HUES64 (cell line): ENCODE data around the gene EPSTI1.
A peak's percentile ranks its signal among the peaks of the same experiment; 100 is the strongest.

Source experiments
- H3K27ac ChIP-seq: 2 replicates; pipeline ENCODE4 v1.7.0; 2013; ENCODE audit warnings: low read depth, low read length, inconsistent platforms
- H3K27me3 ChIP-seq: 2 replicates; pipeline ENCODE4 v1.6.1; 2013; ENCODE audit warnings: mild to moderate bottlenecking, low read length; ENCODE audit not compliant: insufficient read depth
- H3K36me3 ChIP-seq: 2 replicates; pipeline ENCODE4 v1.6.1; 2013; ENCODE audit warnings: mild to moderate bottlenecking, low read length; ENCODE audit not compliant: insufficient read depth
- H3K4me1 ChIP-seq: 2 replicates; pipeline ENCODE4 v1.6.1; 2013; ENCODE audit warnings: mild to moderate bottlenecking, low read length, moderate library complexity; ENCODE audit not compliant: insufficient read depth
- H3K4me3 ChIP-seq: 2 replicates; pipeline ENCODE4 v1.5.1; 2013; ENCODE audit warnings: mild to moderate bottlenecking, low read length, moderate library complexity
- H3K9ac ChIP-seq: 2 replicates; pipeline ENCODE4 v1.6.1; 2013; ENCODE audit warnings: mild to moderate bottlenecking, low read depth, low read length
- H3K9me3 ChIP-seq: 2 replicates; pipeline ENCODE4 v1.6.1; 2013; ENCODE audit warnings: low read depth, low read length; ENCODE audit not compliant: insufficient read depth
- WGBS: fragments of 150-250, 120-280 bp; methylation state at CpG from one replicate; pipeline ENCODE4 v1.1.7; 2013; ENCODE audit warnings: missing lambda C conversion rate; 5-methylcytosine and 5-hydroxymethylcytosine counted together

The EPSTI1 gene

GRCh38 chr13:43023289-43023963 is 31.4 kb upstream of the EPSTI1 start, which contains the start of gene DNAJC15:
DNAJC15 (plus strand) TSS chr13:43023586; CDS start chr13:43023627, 41 bp downstream.
- Histone ChIP-seq H3K27me3 (no peaks in the 10 kb centered on the region), H3K9ac (peak within 1 kb of the TSS; percentile 76), H3K9me3 (no peaks in the 10 kb centered on the region), H3K4me3 (peak within 1 kb of the TSS; percentile 70), H3K36me3 (peaks cover 4% of the 10 kb centered on the region; the same call in 1 of the 2 replicates), H3K4me1 (peaks cover 14% of the 10 kb centered on the region), H3K27ac (peak within 1 kb of the TSS; percentile 38)
- 3% methylated on average over 48 of the region's 48 CpGs for WGBS

GRCh38 chr13:43022934-43023288 is 30.9 kb upstream of the EPSTI1 start:
- peak overlapping the region; percentile 70 for H3K4me3 ChIP-seq
- peak overlapping the region; percentile 38; the same call in 1 of the 2 replicates for H3K27ac ChIP-seq
- H3K36me3 ChIP-seq: peaks cover 2% of the 10 kb centered on the region; the same call in 1 of the 2 replicates
- peaks cover 14% of the 10 kb centered on the region for H3K4me1 ChIP-seq
- no peaks in the 10 kb centered on the region for H3K9me3 ChIP-seq
- 43% methylated on average over 12 of the region's 12 CpGs for WGBS
- H3K27me3 ChIP-seq: no peaks in the 10 kb centered on the region
- H3K9ac ChIP-seq: peak overlapping the region; percentile 76

GRCh38 chr13:43021926-43022670 is 30.1 kb upstream of the EPSTI1 start:
- Histone ChIP-seq H3K9me3 (no peaks in the 10 kb centered on the region), H3K36me3 (no peaks in the 10 kb centered on the region), H3K4me1 (peaks cover 14% of the 10 kb centered on the region), H3K9ac (no peak overlapping the region), H3K27ac (no peak overlapping the region), H3K27me3 (no peaks in the 10 kb centered on the region), H3K4me3 (no peak overlapping the region)
- WGBS: 95% methylated on average over 11 of the region's 11 CpGs

- H3K27ac ChIP-seq: no peak overlapping the region
- H3K36me3 ChIP-seq: no peaks in the 10 kb centered on the region
- WGBS: no CpG with 5 or more reads among the region's 1 CpG
- no peak overlapping the region for H3K9ac ChIP-seq
- peaks cover 4% of the 10 kb centered on the region; the same call in 1 of the 2 replicates for H3K9me3 ChIP-seq
- no peaks in the 10 kb centered on the region for H3K27me3 ChIP-seq
- H3K4me3 ChIP-seq: no peak overlapping the region
- peaks cover 14% of the 10 kb centered on the region for H3K4me1 ChIP-seq
Measured at GRCh38 chr13:43020794-43021193, 28.8 kb upstream of the EPSTI1 start.

- peaks cover 4% of the 10 kb centered on the region; the same call in 1 of the 2 replicates for H3K9me3 ChIP-seq
- no peaks in the 10 kb centered on the region for H3K27me3 ChIP-seq
- H3K27ac ChIP-seq: no peak overlapping the region
- H3K4me1 ChIP-seq: peaks cover 14% of the 10 kb centered on the region
- no peak overlapping the region for H3K4me3 ChIP-seq
- 73% methylated on average over 2 of the region's 2 CpGs for WGBS
- no peak overlapping the region for H3K9ac ChIP-seq
- H3K36me3 ChIP-seq: no peaks in the 10 kb centered on the region
Measured at GRCh38 chr13:43019811-43020210, 27.8 kb upstream of the EPSTI1 start.

- Histone ChIP-seq H3K36me3 (no peaks in the 10 kb centered on the region), H3K9me3 (peaks cover 4% of the 10 kb centered on the region; the same call in 1 of the 2 replicates), H3K27me3 (no peaks in the 10 kb centered on the region), H3K9ac (no peak overlapping the region), H3K4me3 (no peak overlapping the region), H3K27ac (no peak overlapping the region), H3K4me1 (peaks cover 14% of the 10 kb centered on the region)
- 79% methylated on average over 5 of the region's 5 CpGs for WGBS
Measured at GRCh38 chr13:43016226-43016625, 24.2 kb upstream of the EPSTI1 start.

- Histone ChIP-seq H3K9ac (no peak overlapping the region), H3K36me3 (no peaks in the 10 kb centered on the region), H3K27me3 (no peaks in the 10 kb centered on the region), H3K4me1 (no peaks in the 10 kb centered on the region), H3K27ac (no peak overlapping the region), H3K9me3 (peaks cover 4% of the 10 kb centered on the region; the same call in 1 of the 2 replicates), H3K4me3 (no peak overlapping the region)
- 90% methylated on average over 3 of the region's 3 CpGs for WGBS
Measured at GRCh38 chr13:43014162-43014561, 22.1 kb upstream of the EPSTI1 start.

GRCh38 chr13:43009506-43009905 is 17.5 kb upstream of the EPSTI1 start:
- Histone ChIP-seq H3K27ac (no peak overlapping the region), H3K9ac (no peak overlapping the region), H3K4me1 (peaks cover 15% of the 10 kb centered on the region), H3K36me3 (no peaks in the 10 kb centered on the region), H3K27me3 (no peaks in the 10 kb centered on the region), H3K4me3 (no peak overlapping the region), H3K9me3 (no peaks in the 10 kb centered on the region)
- WGBS: no CpG with 5 or more reads among the region's 1 CpG

GRCh38 chr13:43008596-43008995 is 16.6 kb upstream of the EPSTI1 start:
- WGBS: 95% methylated on average over 2 of the region's 3 CpGs
- Histone ChIP-seq H3K36me3 (no peaks in the 10 kb centered on the region), H3K9ac (no peak overlapping the region), H3K9me3 (no peaks in the 10 kb centered on the region), H3K27ac (no peak overlapping the region), H3K4me1 (peaks cover 15% of the 10 kb centered on the region), H3K27me3 (no peaks in the 10 kb centered on the region), H3K4me3 (no peak overlapping the region)

GRCh38 chr13:43006893-43007631 is 15.0 kb upstream of the EPSTI1 start:
- Histone ChIP-seq H3K27ac (no peak overlapping the region), H3K27me3 (no peaks in the 10 kb centered on the region), H3K9ac (no peak overlapping the region), H3K36me3 (no peaks in the 10 kb centered on the region), H3K4me1 (peaks cover 15% of the 10 kb centered on the region), H3K9me3 (no peaks in the 10 kb centered on the region), H3K4me3 (no peak overlapping the region)
- WGBS: 55% methylated on average over 3 of the region's 3 CpGs
